Left lung (tissue), 10 donors: Measurements from ENCODE around the gene NFATC1. TPM values are rescaled to one million over a fixed set of nuclear protein-coding genes. Genes with fewer than 3 reads are reported as not detected.

Experiments
- ATAC-seq: fragments of 200-7000 bp; cut with Tn5 transposase; one replicate; pipeline ENCODE4 v1.9.1; 2020; ENCODE audit warnings: moderate library complexity
- DNase-seq, 4 donors: peaks; one replicate each; pipeline ENCODE4 v3.0.0-alpha.2; 2013 to 2020
- H3K27ac ChIP-seq, 2 donors: fragments of 200-600 bp; sonication (generic) in 1 of 2; one replicate each; pipeline versions ENCODE4 v1.5.0 to v1.8.0; 2020 to 2021
- H3K27me3 ChIP-seq, 2 donors: fragments of 200-600 bp; sonication (generic) in 1 of 2; one replicate each; pipeline versions ENCODE4 v1.5.0 to v1.8.0; 2020 to 2021
- H3K36me3 ChIP-seq, 2 donors: fragments of 200-600 bp; sonication (generic) in 1 of 2; one replicate each; pipeline versions ENCODE4 v1.5.0 to v1.8.0; 2020 to 2021
- H3K4me1 ChIP-seq, 2 donors: fragments of 200-600 bp; one replicate each; pipeline ENCODE4 v1.8.0; 2021
- H3K4me3 ChIP-seq, 2 donors: fragments of 200-600 bp; sonication (generic) in 1 of 2; one replicate each; pipeline versions ENCODE4 v1.5.0 to v1.8.0; 2020 to 2021; ENCODE audit warnings: mild to moderate bottlenecking in 1 of 2
- H3K9me3 ChIP-seq, 2 donors: fragments of 200-600 bp; sonication (generic) in 1 of 2; one replicate each; pipeline versions ENCODE4 v1.5.0 to v1.8.0; 2020 to 2021
- CTCF ChIP-seq, 2 donors: fragments of 200-600 bp; sonication (generic) in 1 of 2; IDR thresholded peaks; one replicate each; pipeline versions ENCODE4 v1.5.0 to v1.8.0; 2021; ENCODE audit warnings: antibody characterized with exemption in 2 of 2
- intact Hi-C, 2 donors: fragments of 100-400 bp; cut with DNase I; formaldehyde crosslinking; loops; one replicate each; pipeline versions ENCODE4 v1.11.2 to v1.14.2; 2022
- polyA plus RNA-seq, 6 donors: library from polyadenylated mRNA; unstranded; fragments of 120-200 nt; gene quantifications; one replicate each; pipeline ENCODE4 v1.2.1, GENCODE V29; 2013; ENCODE audit not compliant: insufficient read length in 6 of 6
- total RNA-seq, 2 donors: library from RNA; stranded (reverse); fragmentation: NEBNext Ultra II Directional; extraction: Animal tissue kit (Norgen Biotek cat#: 25700); gene quantifications; one replicate each; pipeline ENCODE4 v1.2.1, GENCODE V29; 2021
- donor health status: DM: no; HTN: yes; CAD: no.
- donor health status: DM: no; HTN: no; CAD: no.

NFATC1 gene
- total and polyA plus RNA-seq, 8 donors = 6.5 to 17.1 (median 8.0) TPM

- peaks cover 0 to 26% of the 10 kb centered on the region in 2 donors for H3K27me3 ChIP-seq
- H3K4me1 ChIP-seq = peaks cover 0 to 8% of the 10 kb centered on the region in 2 donors
- no peak overlapping the region for H3K4me3 ChIP-seq
- TF ChIP-seq CTCF (IDR thresholded peaks at IDR 0.05) = no peak
- peaks cover 0 to 1% of the 10 kb centered on the region in 2 donors for H3K36me3 ChIP-seq
- no peak overlapping the region for H3K27ac ChIP-seq
- no peaks in the 10 kb centered on the region for H3K9me3 ChIP-seq
- ATAC-seq (no peak), DNase-seq (peak in 1 of 4 donors; percentile 69)
- intact Hi-C loops = loop anchor here (5.0 to 10.0 kb wide), 2 partner anchors 144 to 261 kb away; no protein-coding TSS in a partner anchor
Measured at GRCh38 chr18:79383388-79384056, 12.2 kb upstream of the NFATC1 start.

GRCh38 chr18:79384151-79384807, 11.5 kb upstream of the NFATC1 start:
- peaks cover 5 to 33% of the 10 kb centered on the region in 2 donors for H3K27me3 ChIP-seq
- H3K9me3 ChIP-seq = no peaks in the 10 kb centered on the region
- no peaks in the 10 kb centered on the region for H3K36me3 ChIP-seq
- ATAC-seq (no peak), DNase-seq (peak in 1 of 4 donors; percentile 68)
- TF ChIP-seq CTCF (IDR thresholded peaks at IDR 0.05) = no peak
- H3K4me3 ChIP-seq = no peak overlapping the region
- H3K27ac ChIP-seq = no peak overlapping the region
- peaks cover 0 to 1% of the 10 kb centered on the region in 2 donors for H3K4me1 ChIP-seq
- intact Hi-C loops = loop anchor here (5.0 to 10.0 kb wide), 2 partner anchors 143 to 261 kb away; no protein-coding TSS in a partner anchor

- Histone ChIP-seq H3K4me1 (no peaks in the 10 kb centered on the region), H3K4me3 (no peak overlapping the region), H3K27ac (no peak overlapping the region), H3K36me3 (no peaks in the 10 kb centered on the region), H3K9me3 (no peaks in the 10 kb centered on the region), H3K27me3 (peaks cover 7 to 39% of the 10 kb centered on the region in 2 donors)
- no peak for ATAC-seq
- TF ChIP-seq CTCF (IDR thresholded peaks at IDR 0.05) = no peak
- intact Hi-C loops = loop anchor here (5.0 to 10.0 kb wide), 2 partner anchors 142 to 260 kb away; no protein-coding TSS in a partner anchor
- no peak for DNase-seq
Measured at GRCh38 chr18:79384834-79385233, 10.9 kb upstream of the NFATC1 start.

GRCh38 chr18:79385326-79385707, 10.4 kb upstream of the NFATC1 start:
- ATAC-seq = no peak
- Histone ChIP-seq H3K9me3 (no peaks in the 10 kb centered on the region), H3K27me3 (peaks cover 7 to 44% of the 10 kb centered on the region in 2 donors), H3K36me3 (no peaks in the 10 kb centered on the region), H3K4me1 (no peaks in the 10 kb centered on the region), H3K4me3 (no peak overlapping the region), H3K27ac (no peak overlapping the region)
- no peak for DNase-seq
- intact Hi-C loops = loop anchor here in 1 of 2 donors (10.0 kb wide), 1 partner anchor 259 kb away; no protein-coding TSS in a partner anchor
- TF ChIP-seq CTCF (IDR thresholded peaks at IDR 0.05) = no peak

GRCh38 chr18:79385708-79386341, 9.9 kb upstream of the NFATC1 start:
- ATAC-seq (no peak), DNase-seq (no peak)

More at GRCh38 chr18:79385708-79386341, 9.9 kb upstream of the NFATC1 start:
- Histone ChIP-seq H3K9me3 (no peaks in the 10 kb centered on the region), H3K27me3 (peaks cover 7 to 48% of the 10 kb centered on the region in 2 donors), H3K4me1 (no peaks in the 10 kb centered on the region), H3K36me3 (no peaks in the 10 kb centered on the region), H3K27ac (no peak overlapping the region), H3K4me3 (no peak overlapping the region)
- TF ChIP-seq CTCF (IDR thresholded peaks at IDR 0.05) = no peak
- intact Hi-C loops = loop anchor here in 1 of 2 donors (10.0 kb wide), 1 partner anchor 259 kb away; no protein-coding TSS in a partner anchor
